SH-SY5Y (cell line): ENCODE results near the gene CALD1.

Experiments used
- GATA2 ChIP-seq: IDR thresholded peaks from 2 replicates; pipeline ENCODE4 v1.6.1; 2011; ENCODE audit warnings: mild to moderate bottlenecking, low read depth, low read length
- GATA3 ChIP-seq: IDR thresholded peaks from 2 replicates; pipeline ENCODE4 v1.6.1; 2011; ENCODE audit warnings: low read depth, mild to moderate bottlenecking, low read length, moderate library complexity

- TF ChIP-seq GATA2: no peak
- TF ChIP-seq GATA3: no peak
These were observed 6.3 kb upstream of the CALD1 start for GRCh38 chr7:134773164-134773563.
